Daoy (cell line): Measurements from ENCODE around the gene CEP192. TPM values are rescaled to one million over a fixed set of nuclear protein-coding genes. Genes with fewer than 3 reads are reported as not detected.

Experiments used
- DNase-seq: peaks from one replicate; pipeline ENCODE4 v3.0.0-alpha.2; 2015; ENCODE audit warnings: low read depth
- total RNA-seq: library from RNA; depleted of rRNA; stranded (reverse); fragments of >200 nt; shearing (Covaris generic); gene quantifications from 2 replicates; pipeline ENCODE4 v1.2.3, GENCODE V29; 2014; rRNA removed

The CEP192 gene
- total RNA-seq, 1 experiment from 2014 or later, result 20.7 TPM

DNA sequence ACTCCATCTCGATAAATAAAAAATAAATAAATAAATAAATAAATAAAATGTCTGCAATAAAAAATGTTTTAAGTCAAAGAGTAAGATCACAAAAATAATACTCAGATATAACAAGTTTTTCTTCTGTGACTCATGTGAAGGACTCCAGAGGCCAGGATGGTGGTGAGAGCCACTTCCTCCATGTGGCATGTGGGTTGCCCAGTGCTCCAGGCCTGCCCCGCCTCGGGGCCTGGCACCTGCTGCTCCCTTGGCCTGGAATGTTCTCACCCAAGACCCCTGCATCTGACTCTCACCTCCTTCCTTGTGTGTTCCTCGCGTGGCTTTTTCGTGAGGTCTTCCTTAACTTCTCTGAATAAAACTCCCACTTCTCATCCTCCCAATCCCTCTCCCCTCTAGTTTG is 150.0 kb downstream of the CEP192 start:
- DNase-seq, result no peak

DNA sequence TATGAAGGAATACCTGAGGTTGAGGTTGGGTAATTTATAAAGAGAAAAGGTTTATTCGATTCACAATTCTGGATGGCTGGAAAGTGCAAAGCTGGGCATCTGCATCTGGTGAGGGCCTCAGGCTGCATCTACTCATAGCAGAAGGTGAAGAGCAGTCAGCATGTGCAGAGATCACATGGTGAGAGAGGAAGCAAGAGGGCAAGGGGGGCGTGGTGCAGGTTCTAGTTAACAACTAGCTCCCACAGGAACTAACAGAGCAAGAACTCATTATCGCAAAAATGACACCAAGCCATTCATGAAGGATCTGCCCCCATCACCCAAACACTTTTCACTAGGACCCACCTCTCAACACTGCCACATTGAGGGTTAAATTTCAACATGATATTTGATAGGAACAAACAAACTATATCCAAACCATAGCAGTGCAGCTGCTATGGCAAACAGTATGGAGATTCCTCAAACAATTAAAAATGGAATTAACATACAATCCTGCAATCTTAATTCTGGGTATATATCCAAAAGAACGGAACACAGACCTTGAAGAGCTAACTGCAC is 154.6 kb downstream of the CEP192 start:
- DNase-seq, result no peak

GRCh38 chr18:13147130-13147529 is 156.0 kb downstream of the CEP192 start:
- DNase-seq, result no peak

- no peak for DNase-seq
Observed at GRCh38 chr18:13151656-13152055, 160.5 kb downstream of the CEP192 start.

GRCh38 chr18:13158428-13158827 is 167.3 kb downstream of the CEP192 start:
- no peak for DNase-seq

DNA sequence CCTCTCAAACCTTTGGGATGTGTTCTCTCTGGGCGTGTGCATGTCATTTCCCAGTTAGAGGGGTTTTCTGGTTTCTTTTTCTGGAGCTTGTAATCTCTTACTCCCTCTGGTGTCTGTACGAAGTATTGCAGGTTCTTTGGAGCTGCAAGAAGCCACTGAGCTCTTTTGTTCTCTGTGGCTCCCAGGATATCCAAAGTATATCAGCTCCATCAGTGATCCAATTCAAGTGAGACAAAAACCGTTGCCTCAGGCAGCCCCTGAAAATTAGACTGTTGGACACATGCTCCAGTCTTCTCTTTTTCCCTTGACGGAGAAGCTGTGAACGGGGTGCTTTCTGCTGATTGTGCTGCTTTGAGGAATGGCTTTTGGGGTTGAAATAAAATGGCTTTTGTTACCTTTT is 168.4 kb downstream of the CEP192 start:
- peak; percentile 36 for DNase-seq

DNA sequence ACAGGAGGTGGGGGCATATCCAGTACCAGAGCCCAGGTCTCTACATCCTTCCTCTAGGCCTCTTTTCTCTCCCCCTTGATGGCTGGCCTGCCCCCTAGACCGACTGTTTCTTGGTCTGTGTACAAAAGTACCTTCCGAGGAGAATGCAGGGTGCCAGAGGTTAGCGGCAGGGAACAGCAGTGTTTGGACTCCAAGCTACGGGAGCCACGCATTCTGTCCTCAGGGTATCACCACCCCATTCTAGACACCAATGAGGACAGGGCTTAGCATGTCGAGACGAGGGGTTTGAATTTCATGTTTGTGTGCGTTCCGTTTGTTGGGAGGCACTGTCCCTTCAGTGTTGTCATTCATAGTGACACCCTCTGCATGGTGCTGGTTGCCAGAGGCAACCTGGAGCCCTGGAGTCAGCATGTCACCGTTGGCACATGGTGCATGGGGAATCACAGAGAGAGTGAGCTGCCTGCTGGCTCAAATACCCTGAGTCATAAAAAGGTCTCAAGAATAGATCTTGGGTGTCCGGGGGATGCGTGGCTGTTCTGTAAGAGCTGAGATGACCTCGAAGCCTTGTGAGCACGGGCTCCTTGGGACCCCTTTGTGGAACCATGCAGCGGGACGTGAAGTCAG is 170.2 kb downstream of the CEP192 start:
- no peak for DNase-seq

DNA sequence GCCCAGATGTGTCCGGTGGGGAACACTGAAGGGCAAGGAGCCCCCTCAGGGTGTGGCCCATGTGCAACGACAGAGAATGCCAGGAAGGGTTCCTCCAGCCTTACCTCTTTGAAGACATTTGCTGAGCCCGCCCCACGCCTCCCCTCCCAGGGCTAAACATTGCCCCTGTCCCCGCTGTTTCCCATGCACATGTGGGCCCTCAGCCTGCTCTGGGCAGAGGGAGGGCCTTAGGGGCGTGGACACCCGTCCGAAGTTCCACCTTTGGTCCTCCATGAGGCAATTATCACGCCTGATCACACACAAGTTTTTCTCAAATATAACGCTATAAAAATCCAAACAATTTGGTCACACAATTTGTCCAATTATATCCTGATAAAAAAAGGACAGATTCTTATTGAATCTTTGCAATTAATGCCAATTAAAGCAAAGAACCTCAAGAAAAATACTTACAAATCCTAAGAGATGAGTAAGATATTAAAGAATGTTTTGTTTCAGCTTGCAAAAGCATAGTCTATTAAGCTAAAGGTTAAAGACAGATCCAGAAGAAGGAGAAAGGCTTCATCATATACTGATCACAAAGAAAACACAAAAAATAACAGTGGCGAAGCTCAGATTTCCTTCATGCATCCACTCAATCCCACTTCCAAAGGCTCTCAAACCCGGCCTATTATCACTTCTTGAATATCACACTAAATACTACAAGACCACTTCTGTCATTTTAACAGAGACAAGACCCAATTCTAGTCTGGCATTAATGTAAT is 172.2 kb downstream of the CEP192 start:
- no peak for DNase-seq

DNA sequence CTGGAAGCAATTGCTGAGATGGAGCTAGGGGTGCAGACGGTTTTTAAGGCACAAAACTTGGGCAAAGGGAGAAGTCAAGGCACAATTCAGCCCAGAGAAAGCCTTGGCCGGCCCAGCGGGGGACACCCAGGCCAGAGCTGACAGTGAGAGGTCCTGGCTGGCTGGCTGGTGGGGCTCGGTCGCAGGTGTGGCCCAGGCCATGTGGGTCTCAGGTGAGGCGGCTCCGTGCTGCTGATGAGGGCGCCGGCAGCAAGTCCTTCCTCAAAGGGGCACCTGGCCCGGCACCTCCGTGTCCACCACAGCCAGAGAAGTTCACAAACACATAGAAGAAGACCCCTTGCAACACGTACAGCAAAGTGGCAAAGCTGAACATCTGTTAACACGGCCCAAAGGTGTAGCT is 173.2 kb downstream of the CEP192 start:
- no peak for DNase-seq

DNA sequence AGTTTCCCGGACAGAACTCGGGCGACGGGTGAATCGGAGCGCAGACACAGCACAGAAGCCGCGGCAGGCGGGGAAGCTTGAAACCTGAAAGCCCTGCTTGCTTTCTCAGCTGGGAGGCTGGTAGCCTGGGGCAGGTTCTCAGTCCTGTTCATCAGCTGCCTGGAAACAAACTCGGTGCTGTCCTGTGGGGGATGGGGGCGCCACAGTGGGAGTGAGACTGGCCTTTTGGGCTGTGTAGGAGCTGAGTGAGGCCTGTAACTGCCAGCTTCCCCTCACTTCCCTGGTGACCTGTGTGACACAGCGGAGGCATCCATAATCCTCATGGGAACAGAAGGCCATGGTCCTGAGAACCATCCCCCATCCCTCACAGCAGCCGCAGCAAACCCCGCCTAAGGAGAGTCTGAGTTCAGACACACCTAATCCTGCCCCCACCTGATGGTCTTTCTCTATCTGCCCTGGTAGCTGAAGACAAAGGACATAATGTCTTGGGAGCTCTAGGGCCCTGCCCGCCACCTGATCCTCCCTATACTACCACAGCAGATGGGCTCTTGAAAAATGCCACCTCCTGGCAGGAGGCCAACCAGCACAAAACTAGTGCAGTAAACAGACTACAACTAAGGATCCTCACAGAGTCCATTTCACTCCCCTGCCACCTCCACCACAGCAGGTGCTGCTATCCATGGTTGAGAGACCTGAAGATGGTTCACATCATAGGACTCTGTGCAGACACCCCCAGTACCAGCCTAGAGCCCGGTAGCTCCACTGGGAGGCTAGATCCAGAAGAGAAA is 174.7 kb downstream of the CEP192 start:
- no peak for DNase-seq

DNA sequence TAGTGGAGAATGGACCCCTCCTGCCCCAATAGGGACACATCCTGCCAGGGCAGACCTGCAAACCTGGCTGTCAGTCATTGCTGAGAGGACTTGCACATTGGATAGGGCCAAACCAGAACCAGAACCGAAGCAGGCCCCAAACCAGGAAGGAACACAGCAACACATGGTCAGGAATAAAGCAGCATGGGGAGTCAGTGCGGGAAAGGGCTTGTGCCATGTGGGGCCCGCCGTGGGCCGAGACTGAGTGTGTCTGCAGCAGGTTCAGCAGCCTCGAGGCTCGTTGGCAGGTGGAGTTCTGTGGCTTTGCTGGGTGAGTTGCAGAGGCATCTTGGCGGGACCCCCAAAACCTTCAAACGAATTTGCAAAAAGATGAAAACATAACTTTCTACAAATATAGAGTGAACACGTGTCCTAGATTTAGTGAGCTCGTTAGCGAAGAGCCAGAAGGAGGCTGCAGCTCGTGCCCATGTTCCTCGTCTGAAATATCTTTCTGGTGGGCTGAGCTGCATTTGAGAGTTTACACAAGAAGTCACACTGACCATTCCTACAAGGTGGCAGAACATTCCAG is 182.5 kb downstream of the CEP192 start:
- no peak for DNase-seq

Other genes starting within 250 kb of the CEP192 start
- gene PTPN2, start 107.1 kb upstream of the CEP192 start, total RNA-seq, result 33.4 and 48.9 TPM in 2 replicates
- gene SEH1L, start 43.4 kb upstream of the CEP192 start, total RNA-seq, result 57.8 and 125 TPM in 2 replicates
- gene LDLRAD4, start 227.4 kb downstream of the CEP192 start, total RNA-seq, result 0.15 and 8.2 TPM in 2 replicates